ENCODE results near the gene CREB5.
"Not testable (repeated sequence)": the region's sequence is repeated elsewhere in the genome, so short reads cannot be mapped to it uniquely, and the experiment has no call there.

CREB5 gene

DNA sequence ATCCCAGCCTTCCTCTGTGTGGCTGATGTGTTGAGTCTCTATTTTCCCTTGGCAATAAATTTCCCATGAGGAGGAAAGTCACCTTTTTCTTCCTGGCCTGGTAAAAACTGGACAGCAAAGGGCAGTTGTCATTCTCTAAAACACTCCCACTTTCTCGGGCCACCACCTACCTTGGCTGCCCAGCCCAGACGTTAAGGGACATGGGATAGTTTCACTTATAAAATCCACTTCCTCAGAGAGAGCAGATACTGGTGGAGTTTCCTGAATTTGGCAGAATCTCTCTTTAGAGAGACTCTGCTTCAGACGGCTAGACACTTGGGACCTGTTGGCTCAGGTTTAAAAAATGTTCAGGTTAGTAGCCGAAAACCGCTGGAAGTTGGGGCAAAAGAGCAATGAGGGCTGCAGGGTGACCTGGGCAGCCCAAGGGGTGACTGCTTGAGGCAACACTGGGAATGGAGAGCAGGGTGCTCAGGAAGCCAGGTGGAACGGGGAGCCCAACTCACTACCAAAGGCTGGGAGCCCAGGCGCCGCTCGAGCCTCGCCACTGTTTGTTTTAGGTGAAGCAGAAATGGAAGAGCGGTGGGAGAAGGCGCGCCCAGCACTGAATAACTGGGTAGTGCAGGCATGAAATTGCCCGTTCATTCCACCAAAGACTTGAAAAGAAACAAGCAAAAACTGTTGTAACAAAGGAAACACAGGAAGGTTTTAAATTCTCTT, 359.7 kb downstream of the CREB5 start:
- DNase-seq = no peak

DNA sequence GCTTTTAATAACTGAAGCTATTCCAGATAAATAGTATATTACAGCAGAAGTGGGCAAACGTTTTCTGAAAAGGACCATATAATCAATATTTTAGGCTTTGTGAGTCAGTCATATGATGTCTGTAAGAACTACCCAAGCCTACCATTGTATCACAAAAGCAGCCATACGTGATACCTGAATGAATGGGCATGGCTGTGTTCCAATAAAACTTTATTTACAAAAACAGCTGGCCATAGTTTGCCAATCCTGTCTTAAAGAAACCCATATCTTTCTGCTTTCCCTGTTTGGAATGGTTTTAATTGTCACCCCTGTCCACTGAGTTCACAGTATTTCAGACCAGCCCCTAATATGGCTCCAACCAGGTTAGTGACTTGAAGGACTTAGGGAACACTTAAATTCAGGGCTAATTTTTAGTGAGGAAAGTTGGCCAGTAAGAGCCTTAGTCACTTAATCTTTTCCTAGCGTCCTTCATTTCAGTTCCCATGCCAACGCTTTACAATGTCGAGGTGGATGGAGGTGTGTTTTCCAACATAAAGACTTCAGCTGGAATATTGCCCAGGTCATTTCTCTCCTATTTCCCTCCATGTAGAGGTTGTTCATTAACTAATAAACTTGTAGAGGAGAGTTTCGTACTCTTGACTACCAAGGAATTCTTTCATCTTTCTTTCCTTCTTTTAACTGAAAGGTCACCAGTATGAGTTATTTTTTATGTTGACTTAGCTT, 361.3 kb downstream of the CREB5 start:
- DNase-seq = no peak

DNA sequence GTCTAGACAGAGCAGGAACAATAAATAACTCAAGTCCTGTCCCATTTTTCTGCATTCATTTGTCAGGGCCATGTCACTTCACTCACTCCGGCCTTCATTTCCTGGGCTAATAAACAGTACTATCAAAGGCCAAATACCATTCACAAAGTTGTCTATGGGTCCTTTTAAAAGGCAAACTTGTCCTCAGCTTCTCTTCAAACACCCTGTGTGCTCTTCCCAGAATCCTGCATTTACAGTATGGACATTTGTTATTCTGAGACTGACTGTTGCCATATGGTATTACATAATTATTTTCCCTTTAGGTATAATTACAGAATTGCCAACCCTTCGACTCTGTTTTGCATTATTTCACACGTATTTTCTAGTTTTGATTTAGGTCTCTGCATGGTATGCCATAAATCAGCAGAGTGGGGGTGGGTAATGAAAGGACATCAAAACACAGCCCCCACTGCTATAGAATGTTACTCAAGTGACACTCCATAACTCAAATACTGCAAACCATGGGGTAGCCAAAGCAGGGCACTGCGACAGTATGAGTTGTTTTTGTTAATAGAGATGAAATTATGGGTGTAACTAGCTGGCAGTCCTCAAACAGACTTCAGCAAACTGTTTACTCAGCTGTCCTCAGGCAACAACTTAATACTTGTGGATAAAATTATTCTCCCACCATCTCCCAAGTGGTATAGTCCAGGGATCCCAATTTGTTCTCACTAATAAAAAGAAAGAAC, 362.1 kb downstream of the CREB5 start:
- no peak for DNase-seq

DNA sequence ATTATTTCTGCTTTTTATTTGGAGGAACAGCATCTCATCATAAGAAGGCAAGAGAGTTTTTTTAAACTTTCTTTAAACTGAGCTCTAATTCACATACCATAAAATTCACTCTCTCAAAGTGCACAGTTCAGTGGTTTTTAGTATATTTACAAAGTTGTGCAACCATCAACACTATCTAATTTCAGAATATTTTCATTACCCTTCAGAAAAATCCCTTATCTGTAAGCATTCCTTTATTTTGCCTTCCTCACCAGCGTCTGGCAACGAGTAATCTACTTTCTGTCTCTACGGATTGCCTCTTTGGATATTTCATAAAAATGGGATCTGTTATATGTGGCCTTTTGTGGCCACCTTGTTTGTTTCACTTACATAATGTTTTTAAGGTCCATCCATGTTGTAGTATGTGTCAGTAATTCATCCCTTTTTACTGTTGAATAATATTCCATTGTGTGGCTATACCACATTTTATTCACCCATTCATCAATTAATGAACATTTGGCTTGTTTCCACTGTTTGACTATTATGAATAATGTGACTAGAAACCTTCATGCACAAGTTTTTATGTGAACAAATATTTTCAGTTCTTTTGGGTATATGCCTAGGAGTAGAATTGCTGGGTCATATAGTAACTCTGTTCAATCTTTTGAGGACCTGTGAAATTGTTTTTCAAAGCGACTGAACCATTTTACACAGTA, 364.3 kb downstream of the CREB5 start:
- DNase-seq = no peak

DNA sequence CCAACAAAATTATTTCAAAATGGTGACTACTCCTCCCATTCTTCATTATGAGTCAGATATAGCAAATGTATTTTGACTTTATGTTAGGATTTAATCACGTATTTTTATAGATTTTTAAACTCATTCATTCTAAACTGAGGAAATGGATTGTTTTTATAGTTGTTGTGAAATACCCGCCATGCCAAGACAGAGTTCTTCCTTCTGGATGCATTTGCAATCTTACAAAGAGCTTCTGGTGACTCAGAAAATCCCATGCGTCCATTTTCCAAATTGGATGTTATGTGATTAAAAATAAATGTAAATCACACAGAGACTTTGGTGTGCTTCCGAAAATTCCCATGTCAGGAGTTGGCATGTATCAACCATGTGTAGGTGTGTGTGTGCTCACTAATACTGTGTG, 366.5 kb downstream of the CREB5 start:
- DNase-seq = no peak

DNA sequence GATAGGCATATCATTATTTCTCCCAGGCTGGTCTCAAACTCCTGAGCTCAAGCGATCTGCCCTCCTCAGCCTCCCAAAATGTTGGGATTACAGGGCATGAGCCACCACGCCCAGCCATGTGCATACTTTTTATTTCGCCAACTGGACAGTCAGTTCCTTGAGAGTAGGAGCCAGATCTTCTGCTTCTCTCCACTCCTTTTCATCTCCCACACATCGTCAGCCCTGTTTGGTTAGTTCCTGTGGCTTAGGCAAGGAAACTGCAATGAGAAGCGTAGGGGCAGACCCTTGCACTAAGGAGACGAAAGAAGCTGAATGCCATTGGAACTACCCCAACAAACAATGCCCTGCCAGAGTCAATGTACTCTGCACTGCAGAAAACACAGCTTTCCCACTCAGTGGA, 367.6 kb downstream of the CREB5 start:
- no peak for DNase-seq

DNA sequence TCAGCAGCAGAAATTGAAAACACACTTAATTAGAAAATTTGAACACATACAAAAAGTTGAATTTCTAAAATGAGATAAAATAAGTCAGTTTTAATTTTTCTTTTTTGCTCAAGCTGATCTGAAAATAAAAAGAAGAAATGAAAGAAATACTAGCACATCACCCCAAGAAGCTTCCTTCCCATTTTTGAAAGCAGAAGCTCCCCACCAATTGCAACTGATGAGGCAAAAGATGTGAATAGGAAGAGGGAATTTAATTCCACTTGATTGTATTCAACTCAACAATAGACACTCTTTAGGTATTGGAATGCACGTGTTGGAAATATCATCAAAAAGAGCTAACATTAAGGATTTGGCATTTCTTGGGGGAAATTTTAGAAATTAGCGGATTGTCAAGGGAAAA, 370.0 kb downstream of the CREB5 start:
- DNase-seq = no peak

- DNase-seq = peak in 1 of 56 donors; percentile 7
Observed at GRCh38 chr7:28784171-28784902, 372.0 kb downstream of the CREB5 start.

GRCh38 chr7:28785041-28785995, 373.0 kb downstream of the CREB5 start:
- DNase-seq = no peak

DNA sequence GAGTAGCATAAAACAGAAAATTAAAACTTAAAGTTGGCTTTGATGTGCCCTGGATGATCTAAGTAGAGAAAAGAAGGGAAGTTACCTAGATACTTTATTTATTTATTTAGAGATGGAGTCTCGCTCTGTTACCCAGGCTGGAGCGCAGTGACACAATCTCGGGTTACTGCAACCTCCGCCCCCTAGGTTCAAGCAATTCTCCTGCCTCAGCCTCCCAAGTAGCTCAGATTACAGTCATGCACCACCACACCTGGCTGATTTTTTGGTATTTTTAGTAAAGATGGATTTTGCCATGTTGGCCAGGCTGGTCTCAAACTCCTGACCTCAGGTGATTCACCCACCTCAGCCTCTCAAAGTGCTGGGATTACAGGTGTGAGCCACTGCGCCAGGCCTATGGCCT, 373.8 kb downstream of the CREB5 start:
- not testable (repeated sequence) for DNase-seq

GRCh38 chr7:28787106-28787505, 374.8 kb downstream of the CREB5 start:
- DNase-seq = no peak

DNA sequence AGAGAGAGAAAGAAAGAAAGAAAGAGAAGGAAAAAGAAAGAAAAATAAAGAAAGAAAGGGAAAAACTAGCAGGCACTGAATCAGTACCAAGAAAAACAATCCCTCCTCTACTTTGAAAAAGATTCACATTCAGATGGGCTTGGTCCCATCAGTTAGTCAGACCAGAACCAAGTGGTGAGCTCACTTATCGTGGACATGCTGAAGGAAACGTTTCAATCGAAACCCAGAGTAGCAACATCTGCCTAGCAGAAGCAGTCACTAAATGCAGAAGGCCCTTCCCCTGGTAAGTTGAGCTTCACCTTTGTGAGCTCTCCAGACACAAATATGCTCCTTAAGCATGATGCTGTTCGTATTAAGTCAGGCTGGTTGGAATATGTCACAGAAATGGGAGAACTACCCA, 378.1 kb downstream of the CREB5 start:
- DNase-seq = no peak

- no peak for DNase-seq
Observed at GRCh38 chr7:28792858-28793257, 380.5 kb downstream of the CREB5 start.

- DNase-seq = no peak
Observed at GRCh38 chr7:28793381-28794085, 381.2 kb downstream of the CREB5 start.

DNA sequence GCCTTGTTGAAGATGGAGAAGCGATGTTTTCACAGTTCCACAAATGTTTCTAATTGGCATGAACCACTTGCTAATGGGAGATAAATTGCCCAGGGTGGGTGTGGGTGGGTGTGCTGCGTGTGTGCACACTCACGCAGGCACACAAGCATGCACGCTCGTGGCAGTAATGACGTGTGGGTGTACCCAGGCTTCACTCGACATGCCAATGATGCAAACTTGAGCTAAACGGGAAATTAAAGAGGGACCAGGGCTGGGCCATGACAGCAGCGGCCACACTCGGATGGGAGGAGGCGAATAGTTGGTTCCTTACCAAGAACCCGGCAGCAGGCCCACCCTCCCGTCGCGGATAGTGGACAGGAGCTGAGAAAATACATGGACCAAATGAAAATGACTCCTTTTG, 386.0 kb downstream of the CREB5 start:
- no peak for DNase-seq

GRCh38 chr7:28799619-28800018, 387.3 kb downstream of the CREB5 start:
- DNase-seq = no peak

DNA sequence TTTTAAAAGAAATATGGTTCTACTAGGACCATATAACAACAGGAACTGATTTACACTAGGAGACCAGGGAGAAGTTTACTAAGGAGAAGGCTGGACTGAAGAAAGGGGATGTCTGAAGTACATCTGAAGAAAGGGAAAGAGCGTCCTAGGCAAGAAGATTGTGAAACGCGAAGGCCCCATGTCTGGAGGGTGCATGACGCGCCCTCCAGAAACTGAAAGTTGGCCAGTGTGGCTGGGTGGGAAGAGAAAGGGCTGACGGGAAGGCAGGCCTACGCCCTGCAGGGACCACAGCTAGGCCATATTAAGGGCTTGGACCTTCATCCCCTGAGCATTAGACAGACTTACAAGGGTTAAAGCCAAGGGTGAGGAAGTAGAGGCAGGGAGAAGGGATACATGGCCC, 387.8 kb downstream of the CREB5 start:
- peak in 3 of 56 donors; percentile 5 to 19 (median 10) for DNase-seq

DNA sequence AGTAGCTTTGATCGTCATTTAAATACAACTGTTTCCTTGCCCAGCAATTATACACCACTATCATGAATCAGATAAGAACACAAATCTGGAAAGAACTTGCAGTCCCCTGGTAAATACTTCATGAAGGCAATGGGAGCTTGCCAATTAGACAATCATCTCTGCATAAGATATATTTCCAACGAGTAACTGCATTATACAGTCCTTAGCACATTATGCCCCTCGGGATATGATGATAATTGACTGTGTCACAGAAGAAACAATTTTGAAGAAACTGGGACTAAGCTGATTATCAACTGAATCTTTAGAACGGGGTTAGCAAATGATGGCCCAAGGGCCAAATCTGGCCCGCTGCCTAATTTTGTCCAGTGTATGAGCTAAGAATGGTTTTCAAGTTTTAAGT, 390.1 kb downstream of the CREB5 start:
- no peak for DNase-seq

GRCh38 chr7:28804157-28804556, 391.8 kb downstream of the CREB5 start:
- no peak for DNase-seq

Measured in amygdala (tissue), 56 donors.